ENCODE measurements around the gene VWA3B.

DNA sequence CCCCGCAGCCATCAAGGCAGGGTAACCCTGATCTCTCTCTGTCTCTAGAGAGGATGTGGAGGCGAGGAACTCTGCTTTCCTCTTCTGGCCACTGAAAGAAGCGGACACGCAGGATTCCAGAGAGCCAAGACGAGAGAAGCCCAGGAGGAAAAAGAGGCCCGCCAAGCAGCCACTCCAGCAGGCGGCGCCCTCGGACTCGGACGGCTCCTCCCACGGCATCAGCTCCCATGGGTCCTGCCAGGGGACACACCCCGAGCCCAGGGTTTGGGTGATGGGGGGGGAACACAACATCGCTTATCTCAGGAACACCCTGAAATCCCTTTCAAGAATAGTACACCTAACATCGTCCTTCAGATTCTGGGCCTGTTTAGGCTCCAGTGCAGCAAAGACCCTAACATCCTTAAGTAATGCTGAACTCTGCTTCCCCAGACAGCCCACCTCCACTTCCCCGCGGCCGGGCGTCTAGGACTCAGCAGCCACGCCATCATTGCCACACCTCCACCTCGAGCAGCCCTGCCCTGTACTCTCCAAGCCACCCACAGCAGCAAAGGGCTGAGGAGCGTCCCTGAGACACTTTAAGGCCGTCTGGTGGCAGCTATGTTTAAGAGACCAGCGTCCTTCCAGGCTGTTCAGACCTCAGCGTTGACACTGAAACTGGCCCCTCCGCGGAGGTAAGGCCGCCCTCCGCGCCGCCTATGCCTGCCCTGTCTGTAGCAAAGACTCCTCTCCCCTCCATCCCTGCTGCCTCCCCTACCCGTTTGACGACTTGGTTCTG, 225.0 kb downstream of the VWA3B start:
- TF ChIP-seq, protein P1, sequence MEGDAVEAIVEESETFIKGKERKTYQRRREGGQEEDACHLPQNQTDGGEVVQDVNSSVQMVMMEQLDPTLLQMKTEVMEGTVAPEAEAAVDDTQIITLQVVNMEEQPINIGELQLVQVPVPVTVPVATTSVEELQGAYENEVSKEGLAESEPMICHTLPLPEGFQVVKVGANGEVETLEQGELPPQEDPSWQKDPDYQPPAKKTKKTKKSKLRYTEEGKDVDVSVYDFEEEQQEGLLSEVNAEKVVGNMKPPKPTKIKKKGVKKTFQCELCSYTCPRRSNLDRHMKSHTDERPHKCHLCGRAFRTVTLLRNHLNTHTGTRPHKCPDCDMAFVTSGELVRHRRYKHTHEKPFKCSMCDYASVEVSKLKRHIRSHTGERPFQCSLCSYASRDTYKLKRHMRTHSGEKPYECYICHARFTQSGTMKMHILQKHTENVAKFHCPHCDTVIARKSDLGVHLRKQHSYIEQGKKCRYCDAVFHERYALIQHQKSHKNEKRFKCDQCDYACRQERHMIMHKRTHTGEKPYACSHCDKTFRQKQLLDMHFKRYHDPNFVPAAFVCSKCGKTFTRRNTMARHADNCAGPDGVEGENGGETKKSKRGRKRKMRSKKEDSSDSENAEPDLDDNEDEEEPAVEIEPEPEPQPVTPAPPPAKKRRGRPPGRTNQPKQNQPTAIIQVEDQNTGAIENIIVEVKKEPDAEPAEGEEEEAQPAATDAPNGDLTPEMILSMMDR (IDR thresholded peaks at IDR 0.05; ENCODE audit: insufficient read depth, low read length, poor library complexity, severe bottlenecking): peak; percentile 12
- no peak for TF ChIP-seq EZH2phosphoT487 (conservative IDR thresholded peaks at IDR 0.05; ENCODE audit: low read length)
